Measurements from ENCODE around the gene PPL.

GRCh38 chr16:4954714-4955113 is 17.8 kb upstream of the PPL start:
- TF ChIP-seq EZH2 (IDR thresholded peaks at IDR 0.05): no peak
- TF ChIP-seq POLR2AphosphoS5 (IDR thresholded peaks at IDR 0.05; ENCODE audit: borderline replicate concordance, low read depth, low read length): no peak
- no peak for TF ChIP-seq FOXP2 (optimal IDR thresholded peaks at IDR 0.05; ENCODE audit: control extremely low read depth, extremely low read length, insufficient read depth)

Data from SK-N-MC (cell line).